NCI-H226 (cell line): ENCODE results near the gene VPS52.
"Not testable (repeated sequence)": the region's sequence is repeated elsewhere in the genome, so short reads cannot be mapped to it uniquely, and the experiment has no call there.

Experiments
- DNase-seq: peaks from one replicate; pipeline ENCODE4 v3.0.0-alpha.2; 2015

VPS52 gene

GRCh38 chr6:33299237-33299944, 27.7 kb upstream of the VPS52 start:
- DNase-seq = peak; percentile 93

GRCh38 chr6:33298773-33299236, 27.1 kb upstream of the VPS52 start, which contains the start of gene RGL2:
RGL2 (minus strand) TSS chr6:33298942; CDS start chr6:33298610, 332 bp downstream.
- DNase-seq = peak; percentile 73

GRCh38 chr6:33297956-33298772, 26.5 kb upstream of the VPS52 start:
- DNase-seq = peak; percentile 82

- no peak for DNase-seq
Observed at GRCh38 chr6:33297406-33297955, 25.8 kb upstream of the VPS52 start.

- no peak for DNase-seq
Observed at GRCh38 chr6:33296797-33297405, 25.2 kb upstream of the VPS52 start.

- DNase-seq = no peak
Observed at GRCh38 chr6:33295621-33296369, 24.1 kb upstream of the VPS52 start.

- DNase-seq = no peak
Observed at GRCh38 chr6:33294086-33294823, 22.6 kb upstream of the VPS52 start.

GRCh38 chr6:33292996-33293682, 21.5 kb upstream of the VPS52 start:
- no peak for DNase-seq

- DNase-seq = no peak
Observed at GRCh38 chr6:33290459-33290858, 18.8 kb upstream of the VPS52 start.

- DNase-seq = no peak
Observed at GRCh38 chr6:33289784-33290315, 18.2 kb upstream of the VPS52 start.

GRCh38 chr6:33288921-33289783, 17.5 kb upstream of the VPS52 start, which contains the start of the genes PFDN6 and WDR46:
PFDN6 (plus strand) TSS chr6:33289601; CDS start chr6:33289857, 256 bp downstream.
WDR46 (minus strand) TSS chr6:33289239; CDS start chr6:33289170, 69 bp downstream.
- peak; percentile 90 for DNase-seq

- no peak for DNase-seq
Observed at GRCh38 chr6:33288141-33288920, 16.7 kb upstream of the VPS52 start.

GRCh38 chr6:33286946-33287914, 15.6 kb upstream of the VPS52 start:
- DNase-seq = no peak

GRCh38 chr6:33285214-33285613, 13.5 kb upstream of the VPS52 start:
- DNase-seq = not testable (repeated sequence)

GRCh38 chr6:33280539-33280938, 8.9 kb upstream of the VPS52 start:
- DNase-seq = no peak

GRCh38 chr6:33279971-33280511, 8.4 kb upstream of the VPS52 start:
- DNase-seq = peak; percentile 58

GRCh38 chr6:33279257-33279695, 7.6 kb upstream of the VPS52 start:
- no peak for DNase-seq
